ENCODE measurements around the gene FNBP1. TPM values are rescaled to one million over a fixed set of nuclear protein-coding genes. Genes with fewer than 3 reads are reported as not detected.

The FNBP1 gene
- total and polyA plus RNA-seq, 2 experiments from 2014 or later = 19.5 to 21.0 TPM

DNA sequence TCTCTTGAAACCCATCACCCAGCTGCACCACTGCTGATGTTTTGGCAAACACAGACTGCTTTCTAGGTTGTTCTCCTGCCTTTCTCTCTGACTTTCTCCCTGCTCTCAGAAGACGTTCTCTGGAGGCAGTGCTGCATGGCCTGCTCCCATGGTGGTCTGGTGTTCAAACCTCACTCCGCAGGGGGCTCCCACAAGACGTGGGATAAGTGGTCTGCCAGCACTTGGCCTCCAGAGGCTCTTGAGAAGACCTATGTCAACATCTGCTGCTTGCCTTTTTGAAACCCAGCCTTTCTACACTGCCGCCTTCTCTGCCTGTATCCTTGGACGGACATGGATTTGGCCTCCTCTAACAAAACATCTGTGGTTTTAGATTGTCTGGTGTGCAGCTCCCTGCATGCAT lies 191.2 kb downstream of the FNBP1 start:
- no peak overlapping the region for H3K27ac ChIP-seq
- no peak overlapping the region for H2AFZ ChIP-seq
- TF ChIP-seq EZH2 (IDR thresholded peaks at IDR 0.05; ENCODE audit: borderline replicate concordance) (no peak), EZH2phosphoT487 (IDR thresholded peaks at IDR 0.05; ENCODE audit: low read depth, severe bottlenecking, unreplicated experiment) (no peak)
- TF ChIP-seq, protein P1, sequence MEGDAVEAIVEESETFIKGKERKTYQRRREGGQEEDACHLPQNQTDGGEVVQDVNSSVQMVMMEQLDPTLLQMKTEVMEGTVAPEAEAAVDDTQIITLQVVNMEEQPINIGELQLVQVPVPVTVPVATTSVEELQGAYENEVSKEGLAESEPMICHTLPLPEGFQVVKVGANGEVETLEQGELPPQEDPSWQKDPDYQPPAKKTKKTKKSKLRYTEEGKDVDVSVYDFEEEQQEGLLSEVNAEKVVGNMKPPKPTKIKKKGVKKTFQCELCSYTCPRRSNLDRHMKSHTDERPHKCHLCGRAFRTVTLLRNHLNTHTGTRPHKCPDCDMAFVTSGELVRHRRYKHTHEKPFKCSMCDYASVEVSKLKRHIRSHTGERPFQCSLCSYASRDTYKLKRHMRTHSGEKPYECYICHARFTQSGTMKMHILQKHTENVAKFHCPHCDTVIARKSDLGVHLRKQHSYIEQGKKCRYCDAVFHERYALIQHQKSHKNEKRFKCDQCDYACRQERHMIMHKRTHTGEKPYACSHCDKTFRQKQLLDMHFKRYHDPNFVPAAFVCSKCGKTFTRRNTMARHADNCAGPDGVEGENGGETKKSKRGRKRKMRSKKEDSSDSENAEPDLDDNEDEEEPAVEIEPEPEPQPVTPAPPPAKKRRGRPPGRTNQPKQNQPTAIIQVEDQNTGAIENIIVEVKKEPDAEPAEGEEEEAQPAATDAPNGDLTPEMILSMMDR (IDR thresholded peaks at IDR 0.05; ENCODE audit: poor library complexity) = no peak
- H3K36me3 ChIP-seq (replicated peaks; ENCODE audit: insufficient read depth, low read depth) = no peaks in the 10 kb centered on the region
- WGBS (ENCODE audit: low lambda C conversion rate, missing lambda C conversion rate) = 68% methylated on average over 5 of the region's 5 CpGs
- H4K20me1 ChIP-seq (ENCODE audit: insufficient read depth, poor library complexity, severe bottlenecking) = no peaks in the 10 kb centered on the region
- H3K9me2 ChIP-seq (replicated peaks; ENCODE audit: insufficient read depth) = no peaks in the 10 kb centered on the region
- DNase-seq (ENCODE audit: low spot score) = no peak
- no peaks in the 10 kb centered on the region for H3K27me3 ChIP-seq
- no peak overlapping the region for H3K4me3 ChIP-seq
- H3K4me1 ChIP-seq (ENCODE audit: insufficient read depth) = no peaks in the 10 kb centered on the region
- H3K4me2 ChIP-seq = no peak overlapping the region
- H3K79me2 ChIP-seq = no peaks in the 10 kb centered on the region
- no peaks in the 10 kb centered on the region for H3K9me3 ChIP-seq (ENCODE audit: low read depth)

DNA sequence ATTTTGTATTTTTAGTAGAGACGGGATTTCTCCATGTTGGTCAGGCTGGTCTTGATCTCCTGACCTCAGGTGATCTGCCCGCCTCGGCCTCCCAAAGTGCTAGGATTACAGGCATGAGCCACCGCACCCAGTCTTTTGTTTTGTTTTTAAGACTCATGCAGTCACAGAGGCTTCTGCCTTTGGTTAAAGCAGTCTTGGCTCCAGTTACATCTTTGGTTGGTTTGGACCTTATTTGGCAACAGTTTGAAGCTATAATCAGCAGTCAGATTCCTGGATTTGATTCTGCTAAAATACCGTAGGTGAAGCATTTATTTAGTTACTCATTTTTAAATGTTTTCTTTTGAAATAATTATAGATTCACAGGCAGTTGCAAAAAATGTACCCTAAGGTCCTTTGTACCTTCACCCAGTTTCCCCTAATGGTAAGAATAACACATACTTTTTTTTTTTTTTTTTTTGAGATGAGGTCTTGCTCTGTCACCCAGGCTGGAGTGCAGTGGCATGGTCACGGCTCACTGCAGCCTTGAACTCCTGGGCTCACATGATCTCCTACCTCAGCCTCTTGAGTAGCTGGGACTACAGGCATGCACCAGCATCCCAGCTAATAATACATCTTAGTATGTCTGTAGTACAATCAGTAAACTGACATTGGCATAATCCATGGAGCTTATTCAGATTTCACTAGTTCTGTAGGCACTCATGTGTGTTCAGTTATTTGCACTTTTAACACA lies 192.0 kb downstream of the FNBP1 start:
- no peak overlapping the region for H2AFZ ChIP-seq
- H4K20me1 ChIP-seq (ENCODE audit: insufficient read depth, poor library complexity, severe bottlenecking) = no peaks in the 10 kb centered on the region
- H3K4me1 ChIP-seq (ENCODE audit: insufficient read depth) = no peaks in the 10 kb centered on the region
- no peaks in the 10 kb centered on the region for H3K9me2 ChIP-seq (replicated peaks; ENCODE audit: insufficient read depth)
- 82% methylated on average over 6 of the region's 6 CpGs for WGBS (ENCODE audit: low lambda C conversion rate, missing lambda C conversion rate)
- no peak overlapping the region for H3K4me3 ChIP-seq
- no peaks in the 10 kb centered on the region for H3K36me3 ChIP-seq (replicated peaks; ENCODE audit: insufficient read depth, low read depth)
- TF ChIP-seq EZH2phosphoT487 (IDR thresholded peaks at IDR 0.05; ENCODE audit: low read depth, severe bottlenecking, unreplicated experiment) (no peak), EZH2 (IDR thresholded peaks at IDR 0.05; ENCODE audit: borderline replicate concordance) (no peak)
- TF ChIP-seq, protein P1 (IDR thresholded peaks at IDR 0.05; ENCODE audit: poor library complexity) = no peak
- H3K27me3 ChIP-seq = no peaks in the 10 kb centered on the region
- no peak overlapping the region for H3K4me2 ChIP-seq
- H3K79me2 ChIP-seq = no peaks in the 10 kb centered on the region
- H3K27ac ChIP-seq = no peak overlapping the region
- no peaks in the 10 kb centered on the region for H3K9me3 ChIP-seq (ENCODE audit: low read depth)
- DNase-seq (ENCODE audit: low spot score) = no peak

DNA sequence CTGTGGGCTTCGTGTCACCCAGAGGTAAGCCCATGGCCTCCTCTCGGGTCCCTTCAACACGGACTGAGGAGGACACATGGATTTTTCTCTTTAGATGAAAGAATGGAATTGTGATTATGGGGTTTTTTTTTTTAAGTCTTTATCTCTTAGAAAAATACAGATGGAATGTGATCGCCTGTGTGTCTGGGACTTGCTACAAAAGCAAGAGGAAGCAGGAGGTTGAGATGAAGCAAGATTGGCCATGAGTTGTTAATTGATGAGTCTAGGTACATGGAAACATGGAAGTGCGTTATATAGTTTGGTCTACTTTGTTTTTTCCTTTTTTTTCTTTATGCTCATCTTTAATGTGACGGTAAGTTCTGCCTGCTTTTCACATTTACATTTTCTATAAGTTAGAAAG lies 193.1 kb downstream of the FNBP1 start:
- Histone ChIP-seq H3K4me1 (ENCODE audit: insufficient read depth) (no peaks in the 10 kb centered on the region), H3K27me3 (no peaks in the 10 kb centered on the region), H3K79me2 (no peaks in the 10 kb centered on the region), H3K9me2 (replicated peaks; ENCODE audit: insufficient read depth) (no peaks in the 10 kb centered on the region), H4K20me1 (ENCODE audit: insufficient read depth, poor library complexity, severe bottlenecking) (no peaks in the 10 kb centered on the region), H3K27ac (no peak overlapping the region), H2AFZ (no peak overlapping the region), H3K4me3 (no peak overlapping the region), H3K9me3 (ENCODE audit: low read depth) (no peaks in the 10 kb centered on the region), H3K4me2 (no peak overlapping the region), H3K36me3 (replicated peaks; ENCODE audit: insufficient read depth, low read depth) (no peaks in the 10 kb centered on the region)
- no peak for DNase-seq (ENCODE audit: low spot score)
- 85% methylated on average over 6 of the region's 6 CpGs for WGBS (ENCODE audit: low lambda C conversion rate, missing lambda C conversion rate)
- TF ChIP-seq EZH2phosphoT487 (IDR thresholded peaks at IDR 0.05; ENCODE audit: low read depth, severe bottlenecking, unreplicated experiment) = no peak
- TF ChIP-seq, protein P1 (IDR thresholded peaks at IDR 0.05; ENCODE audit: poor library complexity) = no peak
- no peak for TF ChIP-seq EZH2 (IDR thresholded peaks at IDR 0.05; ENCODE audit: borderline replicate concordance)

Measured in hepatocyte (in vitro differentiated cells).